Measurements from ENCODE around the gene TMPRSS11D.

TMPRSS11D gene, protein sequence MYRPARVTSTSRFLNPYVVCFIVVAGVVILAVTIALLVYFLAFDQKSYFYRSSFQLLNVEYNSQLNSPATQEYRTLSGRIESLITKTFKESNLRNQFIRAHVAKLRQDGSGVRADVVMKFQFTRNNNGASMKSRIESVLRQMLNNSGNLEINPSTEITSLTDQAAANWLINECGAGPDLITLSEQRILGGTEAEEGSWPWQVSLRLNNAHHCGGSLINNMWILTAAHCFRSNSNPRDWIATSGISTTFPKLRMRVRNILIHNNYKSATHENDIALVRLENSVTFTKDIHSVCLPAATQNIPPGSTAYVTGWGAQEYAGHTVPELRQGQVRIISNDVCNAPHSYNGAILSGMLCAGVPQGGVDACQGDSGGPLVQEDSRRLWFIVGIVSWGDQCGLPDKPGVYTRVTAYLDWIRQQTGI

DNA sequence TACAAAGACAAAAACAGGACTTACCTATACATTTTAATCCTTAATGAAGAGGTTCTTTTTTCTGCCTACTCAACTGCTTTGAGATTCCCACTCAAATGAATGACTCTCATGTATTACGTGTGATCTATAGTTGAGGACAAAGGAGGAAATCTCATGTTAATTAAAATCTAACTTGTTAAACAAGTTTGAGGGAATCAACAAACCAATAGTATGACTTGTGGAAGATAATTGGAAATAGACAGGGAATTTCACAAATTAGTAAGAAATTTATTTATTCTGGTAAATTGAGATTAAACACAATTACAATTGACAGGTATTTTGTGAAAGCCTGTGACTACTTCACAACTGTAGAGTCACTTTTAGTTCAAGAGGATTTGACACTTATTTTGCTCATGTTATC is at the start of gene TMPRSS11D:
TSS of gene TMPRSS11D (minus strand) at position 101 of the 400 bp plus-strand sequence. CDS start at position 32, 69 bp downstream.
- no peak for DNase-seq (ENCODE audit: low read depth, low spot score)

DNA sequence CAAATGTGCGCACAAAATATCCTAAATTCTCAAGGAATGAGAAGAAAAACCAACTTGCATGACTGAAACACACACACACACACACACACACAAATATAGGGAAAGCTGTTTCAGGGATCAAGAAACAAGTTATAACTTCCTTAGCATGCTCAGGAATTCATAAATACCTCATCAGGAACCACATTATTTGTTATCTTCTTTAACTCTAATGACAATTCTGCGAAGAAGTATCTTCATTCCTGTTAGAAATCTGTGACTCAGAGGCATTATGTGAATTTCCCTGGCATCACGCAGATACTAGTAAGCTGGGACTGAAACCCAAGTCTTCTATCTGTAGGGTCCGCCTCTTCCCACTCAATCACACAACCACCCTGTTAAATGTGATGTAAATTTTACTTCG is 49.2 kb upstream of the TMPRSS11D start:
- DNase-seq (ENCODE audit: low read depth, low spot score): no peak

DNA sequence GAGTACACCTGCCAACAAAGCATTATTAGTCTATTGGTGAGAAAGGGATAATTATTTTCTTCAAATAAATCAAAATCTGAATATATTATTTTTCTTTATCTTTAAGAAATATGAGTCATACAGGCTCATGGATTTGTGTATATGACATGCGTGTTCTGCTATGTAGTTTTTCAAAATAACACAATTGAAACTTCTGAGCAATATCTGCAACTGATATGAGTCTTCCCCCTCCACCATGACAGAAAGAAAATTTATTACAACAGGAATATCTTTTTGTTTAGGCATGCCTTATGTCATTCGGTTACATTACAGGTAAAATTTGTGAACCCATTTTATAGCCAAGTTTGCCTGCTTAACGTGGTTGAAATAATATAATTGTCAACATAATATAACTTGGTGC is 47.5 kb upstream of the TMPRSS11D start:
- no peak for DNase-seq (ENCODE audit: low read depth, low spot score)

DNA sequence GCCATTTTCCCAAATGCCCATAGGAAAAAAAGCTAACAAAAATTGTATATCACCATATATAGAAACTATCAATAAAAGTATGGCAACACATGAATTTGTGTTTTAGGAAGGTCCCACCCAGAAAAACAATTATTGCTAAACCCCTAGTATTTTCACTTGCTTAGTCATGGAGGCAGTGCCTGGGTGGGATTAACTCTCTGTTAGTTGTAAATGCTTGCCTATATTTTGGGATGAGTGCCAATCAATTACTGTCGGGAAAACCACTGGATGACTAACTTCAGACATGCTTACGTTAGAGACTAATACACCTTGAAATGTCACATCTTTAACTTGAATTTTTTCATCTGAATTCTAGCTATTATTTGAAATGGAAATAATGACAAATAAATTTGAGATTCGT is 45.6 kb upstream of the TMPRSS11D start:
- no peak for DNase-seq (ENCODE audit: low read depth, low spot score)

DNA sequence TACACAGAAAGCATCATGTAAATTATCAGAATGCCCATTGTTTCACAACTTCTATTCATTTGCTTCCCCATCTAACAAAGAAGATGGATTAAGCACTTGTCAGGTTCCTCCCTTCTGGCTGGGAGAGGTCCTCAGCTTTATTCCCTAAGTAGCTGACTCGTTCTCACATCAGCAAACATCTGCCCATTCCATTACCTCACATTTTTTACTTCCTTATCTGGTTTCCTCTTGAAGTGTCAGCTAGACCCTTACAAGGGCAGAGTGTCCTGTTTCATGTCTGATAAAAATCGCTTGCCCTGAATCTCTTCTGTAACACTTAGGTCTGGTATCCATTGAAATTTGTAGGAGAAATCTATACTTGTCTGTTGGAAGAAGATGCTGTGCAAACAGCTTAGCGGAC is 44.7 kb upstream of the TMPRSS11D start:
- DNase-seq (ENCODE audit: low read depth, low spot score): no peak

DNA sequence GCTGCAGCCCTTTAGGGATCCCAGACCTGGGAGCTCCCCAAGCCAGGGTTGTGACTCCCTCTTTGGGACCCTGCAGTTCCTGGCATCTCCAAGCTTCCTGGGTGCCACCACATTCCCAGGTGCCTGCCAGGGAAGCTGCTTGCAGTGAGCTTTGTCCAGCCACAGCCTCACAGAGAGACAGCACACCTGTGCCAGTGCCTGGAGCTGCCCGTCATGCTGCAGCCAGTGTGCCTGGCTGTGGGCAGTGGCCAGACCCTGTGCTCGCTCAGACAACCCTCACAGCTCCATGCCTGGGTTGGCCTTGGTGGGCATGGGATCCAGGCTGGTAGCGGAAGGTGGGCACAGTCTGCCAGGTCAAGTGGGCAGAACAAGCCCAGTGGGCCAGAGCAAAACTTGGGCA is 43.4 kb upstream of the TMPRSS11D start:
- DNase-seq (ENCODE audit: low read depth, low spot score): no peak

DNA sequence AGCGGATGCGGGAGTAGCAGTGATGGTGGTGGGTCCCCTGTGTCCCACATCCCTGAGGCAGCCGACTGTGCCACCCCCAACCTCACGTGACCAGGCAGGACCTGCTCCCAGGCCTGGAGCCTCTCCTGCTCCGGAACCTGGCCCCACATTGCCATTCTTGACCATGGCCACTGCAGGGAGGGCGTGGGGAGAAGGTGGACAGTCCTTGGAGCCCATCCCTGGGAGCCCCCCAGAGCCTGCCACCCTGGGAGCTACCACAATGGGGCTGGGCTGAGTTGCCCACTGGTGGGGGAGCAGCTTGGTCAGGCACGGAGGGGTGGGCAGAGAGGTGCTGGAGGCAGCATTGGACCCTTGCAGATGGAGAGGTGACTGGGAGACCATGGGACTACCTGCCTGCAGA is 42.7 kb upstream of the TMPRSS11D start:
- DNase-seq (ENCODE audit: low read depth, low spot score): no peak

DNA sequence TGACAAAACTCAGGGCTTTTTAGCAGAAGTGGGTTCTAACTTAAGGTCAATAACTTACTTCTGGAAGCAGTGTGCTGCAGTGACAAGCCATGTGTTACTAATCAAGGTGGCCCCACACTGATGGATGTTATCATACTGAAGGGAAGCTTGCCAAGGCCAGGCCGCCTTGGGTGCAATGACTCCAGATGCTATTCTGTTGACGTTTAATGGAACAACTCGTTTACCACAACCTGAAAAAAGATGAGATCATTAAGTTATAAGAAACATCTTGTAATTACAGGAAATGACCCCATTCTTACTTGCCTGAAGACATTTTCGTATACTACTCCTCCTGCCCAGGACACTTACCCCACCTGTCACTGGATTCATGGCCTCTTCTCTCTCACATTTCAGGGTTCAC is 38.9 kb upstream of the TMPRSS11D start:
- DNase-seq (ENCODE audit: low read depth, low spot score): no peak

DNA sequence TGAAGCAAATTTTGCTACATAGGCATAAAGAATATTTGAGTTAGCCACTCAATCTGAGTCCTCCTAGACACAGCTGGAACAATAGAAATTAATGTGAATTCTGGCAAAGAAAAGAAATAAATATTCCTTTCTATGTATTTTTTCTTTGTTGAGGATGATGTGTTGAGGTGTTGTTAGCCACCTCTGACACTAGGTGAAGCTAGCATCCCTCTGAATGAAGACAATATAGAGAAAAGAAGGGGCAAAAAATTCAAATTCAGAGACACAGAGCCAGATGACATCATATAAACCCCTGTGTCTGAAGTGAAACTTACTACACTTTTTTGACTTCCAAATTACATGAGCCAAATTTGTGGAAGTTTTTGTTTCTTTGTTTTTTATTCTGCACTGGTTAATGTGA is 34.6 kb upstream of the TMPRSS11D start:
- no peak for DNase-seq (ENCODE audit: low read depth, low spot score)

DNA sequence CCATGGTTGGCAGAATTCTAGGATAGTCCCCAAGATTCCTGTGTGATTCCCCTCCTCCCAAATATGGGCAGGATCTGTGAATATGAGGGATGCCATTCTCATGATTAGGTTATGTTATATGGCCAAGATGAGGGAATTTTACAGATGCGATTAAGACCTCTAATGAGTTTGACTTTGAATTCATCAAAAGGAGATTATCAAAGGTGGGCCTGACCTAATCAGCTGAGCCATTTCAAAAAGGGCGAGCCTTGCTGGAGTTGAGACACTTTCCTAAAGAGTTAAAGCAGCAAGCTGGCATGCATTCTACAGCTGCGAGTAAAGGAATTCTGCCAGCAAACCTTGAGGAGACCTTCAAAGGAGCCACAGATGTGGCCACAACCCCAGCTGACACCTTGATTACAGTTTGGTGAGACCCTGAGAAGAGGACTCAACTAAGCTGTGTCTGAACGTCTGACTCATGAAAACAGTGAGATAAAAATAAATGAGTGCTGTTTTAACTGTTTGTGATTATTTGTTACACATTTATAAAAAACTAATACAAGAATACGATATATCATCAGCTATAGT is 31.7 kb upstream of the TMPRSS11D start:
- DNase-seq (ENCODE audit: low read depth, low spot score): no peak

DNA sequence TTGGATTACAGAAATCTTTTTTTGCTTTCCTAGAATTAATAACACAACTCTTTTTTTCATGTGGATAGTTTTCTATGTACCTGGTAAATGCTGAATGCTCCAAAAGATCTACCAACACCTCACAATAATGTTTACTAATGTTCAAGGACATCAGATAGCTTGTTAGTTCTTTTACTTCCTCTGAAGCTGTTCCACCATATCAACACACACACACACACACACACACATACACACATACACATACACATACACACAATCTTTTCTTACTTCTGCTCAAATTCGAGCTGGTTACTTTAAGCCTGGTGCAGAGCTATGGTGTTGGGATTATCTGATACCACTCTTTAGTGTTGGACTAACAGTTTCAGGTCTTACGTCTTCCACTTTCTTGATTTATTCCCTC is 28.3 kb upstream of the TMPRSS11D start:
- DNase-seq (ENCODE audit: low read depth, low spot score): no peak

DNA sequence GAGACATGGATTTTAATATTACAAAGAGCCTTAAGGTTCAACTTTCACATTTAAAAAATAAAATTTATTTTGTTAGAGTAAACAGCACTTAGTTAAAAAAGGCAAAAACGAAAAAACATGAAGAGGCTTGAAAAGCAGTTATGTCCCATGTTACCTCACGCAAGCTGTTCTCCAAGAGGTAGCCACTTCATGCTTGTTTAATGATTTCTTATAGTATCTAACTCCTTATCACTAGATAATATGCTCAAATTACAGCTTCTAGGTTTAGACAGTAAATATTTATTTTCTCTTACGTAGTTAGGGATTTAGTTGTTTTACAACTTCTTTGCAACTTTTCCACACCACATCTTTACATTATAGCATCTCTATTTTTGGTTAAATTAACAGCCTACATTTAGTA is 27.8 kb upstream of the TMPRSS11D start:
- no peak for DNase-seq (ENCODE audit: low read depth, low spot score)

DNA sequence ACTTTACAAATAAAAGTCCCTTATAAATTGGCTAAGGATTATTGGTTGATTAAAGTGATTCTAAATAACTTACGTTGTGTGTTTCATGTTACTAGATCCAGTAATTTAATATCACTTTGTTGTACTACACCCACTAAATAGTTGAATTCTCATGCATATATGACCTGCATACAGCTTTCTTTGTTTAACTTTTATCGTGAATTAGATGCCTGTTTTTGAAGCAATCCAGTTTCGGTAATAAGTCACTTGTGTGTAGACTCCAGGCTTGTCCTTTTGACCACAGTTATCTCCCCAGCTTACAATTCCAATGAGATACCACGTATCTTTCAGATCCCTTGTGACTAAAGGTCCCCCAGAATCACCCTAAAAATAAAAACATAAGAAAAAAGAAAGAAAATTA is 27.3 kb upstream of the TMPRSS11D start:
- no peak for DNase-seq (ENCODE audit: low read depth, low spot score)

DNA sequence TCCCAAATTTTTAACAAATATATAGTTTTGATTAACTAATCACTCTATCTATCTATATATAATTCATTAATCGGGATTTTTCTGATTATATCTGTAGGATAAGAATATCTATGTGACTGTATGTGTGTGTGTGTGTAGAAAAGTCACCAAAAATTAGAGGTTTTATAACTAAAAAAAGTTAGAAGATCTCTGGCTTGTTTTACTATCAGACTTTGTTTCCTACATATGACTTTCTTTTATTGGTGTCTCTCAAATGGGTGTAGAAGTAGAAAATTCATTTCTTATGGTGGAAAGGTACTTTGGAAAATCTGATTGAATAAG is 26.7 kb upstream of the TMPRSS11D start:
- no peak for DNase-seq (ENCODE audit: low read depth, low spot score)

DNA sequence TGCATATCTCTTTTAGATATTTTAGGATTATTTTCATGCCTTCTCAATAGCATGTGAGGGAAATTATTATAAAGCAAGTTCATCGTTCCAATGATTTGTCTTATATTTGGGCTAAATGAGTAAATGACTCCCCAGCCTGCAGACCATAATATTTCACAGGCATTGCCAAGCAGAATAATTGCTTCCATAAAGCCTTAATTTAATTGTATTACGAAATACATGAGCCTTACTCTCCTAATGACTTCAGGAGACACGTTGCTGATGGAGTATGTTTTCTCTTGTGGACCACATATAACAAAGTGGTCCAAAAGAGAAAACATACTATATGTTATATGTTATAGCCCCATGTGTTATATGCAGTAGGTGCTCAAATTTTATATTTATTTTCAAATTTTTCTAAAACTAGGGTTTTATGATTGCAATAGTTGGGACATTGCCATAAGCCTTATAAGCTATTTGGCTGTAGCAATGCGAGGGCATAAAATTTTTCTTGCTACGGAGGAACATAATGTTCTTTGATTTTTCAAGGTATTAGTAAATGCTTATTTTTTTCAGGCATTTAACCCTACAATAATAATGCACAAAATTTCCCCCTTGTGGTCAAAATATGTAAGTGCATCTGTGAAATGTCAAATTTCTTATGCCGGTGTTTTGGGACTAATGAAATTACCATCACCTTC is 26.2 kb upstream of the TMPRSS11D start:
- no peak for DNase-seq (ENCODE audit: low read depth, low spot score)

DNA sequence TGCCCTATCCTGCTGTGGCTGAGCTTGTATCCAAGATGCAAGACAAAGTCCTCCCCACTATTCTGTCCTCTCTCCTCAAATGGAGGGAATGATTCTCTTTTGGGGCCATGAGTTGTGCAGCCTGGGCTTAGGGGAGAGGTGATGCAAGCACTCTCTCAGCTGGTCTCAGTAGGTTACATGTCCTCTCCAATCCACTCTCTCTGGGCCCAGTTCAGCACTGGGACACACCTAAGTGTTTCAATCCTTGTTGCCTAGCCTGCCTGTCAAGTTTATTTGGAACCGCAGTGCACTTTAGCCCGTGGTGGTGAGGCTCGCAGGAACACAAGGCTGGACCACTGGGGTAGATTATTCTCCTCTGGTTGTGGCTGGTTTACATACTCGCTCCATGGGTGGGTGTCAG is 23.8 kb upstream of the TMPRSS11D start:
- DNase-seq (ENCODE audit: low read depth, low spot score): no peak

DNA sequence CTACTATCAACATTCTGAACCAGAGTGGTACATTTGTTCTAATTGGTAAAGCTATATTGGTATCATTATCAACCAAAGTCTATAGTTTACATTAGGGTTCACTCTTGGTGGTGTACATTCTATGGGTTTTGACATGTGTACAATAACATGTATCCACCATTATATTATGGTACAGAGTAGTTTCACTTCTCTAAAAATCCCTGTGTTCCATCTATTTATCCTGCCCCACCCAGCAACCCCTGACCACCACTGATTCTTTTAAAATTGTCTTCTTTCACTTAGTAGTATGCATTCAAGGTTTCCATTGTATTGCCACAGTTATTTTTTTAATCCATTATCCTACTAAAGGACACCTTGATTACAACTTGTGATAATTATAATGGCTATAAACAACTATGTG is 15.3 kb upstream of the TMPRSS11D start:
- no peak for DNase-seq (ENCODE audit: low read depth, low spot score)

DNA sequence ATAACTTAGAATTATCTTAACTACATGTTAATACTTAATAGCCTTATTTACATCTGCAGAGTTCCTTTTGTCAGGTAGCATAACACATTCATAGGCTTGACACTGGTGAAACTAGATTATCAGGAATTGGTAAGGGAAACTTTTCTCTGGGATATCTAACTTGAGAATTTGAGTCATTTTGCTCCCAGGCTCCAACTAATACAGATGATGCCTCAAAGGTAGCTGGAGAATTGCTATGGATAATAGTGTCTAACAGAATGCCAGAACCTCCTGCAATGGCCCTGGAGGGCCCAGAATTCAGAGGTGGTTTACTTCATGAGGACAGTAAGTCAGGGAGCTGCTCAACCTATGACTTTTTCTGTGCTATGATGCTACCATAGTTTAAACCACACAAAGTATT is 13.9 kb upstream of the TMPRSS11D start:
- DNase-seq (ENCODE audit: low read depth, low spot score): no peak

DNA sequence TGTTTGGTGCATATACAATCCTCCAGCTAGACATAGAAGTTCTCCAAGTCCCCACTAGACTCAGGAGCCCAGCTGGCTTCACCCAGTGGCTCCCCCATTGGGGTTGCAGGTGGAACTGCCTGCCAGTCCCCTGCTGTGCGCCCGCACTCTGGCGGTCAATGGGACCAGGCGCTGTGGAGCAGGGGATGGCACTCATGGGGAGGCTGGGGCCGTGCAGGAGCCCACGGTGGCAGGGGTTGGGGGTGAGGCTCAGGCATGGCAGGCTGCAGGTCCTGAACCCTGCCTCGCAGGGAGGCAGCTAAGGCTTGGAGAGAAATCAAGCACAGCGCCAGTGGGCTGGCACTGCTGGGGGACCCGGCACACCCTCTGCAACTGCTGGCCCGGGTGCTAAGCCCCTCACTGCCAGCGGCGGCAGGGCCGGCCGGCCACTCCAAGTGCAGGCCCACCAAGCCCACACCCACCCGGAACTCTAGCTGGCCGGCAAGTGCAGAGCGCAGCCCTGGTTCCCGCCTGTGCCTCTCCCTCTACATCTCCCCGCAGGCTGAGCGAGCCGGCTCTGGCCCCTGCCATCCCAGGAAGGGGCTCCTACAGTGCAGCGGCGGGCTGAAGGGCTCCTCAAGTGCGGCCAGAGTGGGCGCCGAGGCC is 12.7 kb upstream of the TMPRSS11D start:
- no peak for DNase-seq (ENCODE audit: low read depth, low spot score)

DNA sequence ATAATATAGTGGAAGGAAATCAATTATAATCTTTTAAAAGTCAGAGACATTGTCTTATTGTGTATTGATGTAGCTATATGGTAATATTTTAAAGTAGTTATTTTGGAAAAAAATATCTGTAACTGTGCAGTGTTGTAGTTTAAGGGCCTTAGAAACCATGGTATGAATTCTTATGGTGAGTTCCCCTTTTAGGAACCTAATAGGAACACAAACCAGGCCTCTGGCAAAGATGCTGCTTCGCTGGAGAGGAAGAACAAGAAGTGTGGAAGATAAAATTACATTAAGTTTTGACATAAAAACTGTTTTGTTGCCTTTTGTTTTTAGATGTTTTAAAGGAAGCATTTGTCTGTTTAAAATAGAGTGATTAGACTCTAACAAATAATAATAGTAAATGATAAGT is 10.9 kb upstream of the TMPRSS11D start:
- DNase-seq (ENCODE audit: low read depth, low spot score): no peak

DNA sequence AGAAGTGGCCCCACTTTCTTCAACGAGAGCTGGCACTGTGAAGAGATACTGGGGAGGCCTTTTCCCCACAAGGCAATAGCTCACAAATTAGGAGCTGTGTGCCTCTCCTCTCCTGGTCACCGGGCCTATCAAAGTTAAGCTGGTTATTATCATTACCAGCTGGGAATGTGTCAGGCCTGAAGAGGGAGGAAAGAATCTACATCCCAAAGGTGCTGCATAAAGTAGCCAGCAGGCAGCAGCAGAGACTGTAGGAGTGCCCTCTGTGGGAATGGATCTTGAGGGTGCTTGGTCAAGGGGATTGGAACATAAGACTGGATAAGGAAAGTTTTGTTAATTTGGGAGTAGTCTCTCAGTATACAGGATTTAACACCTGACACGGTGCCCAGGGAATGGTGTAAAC is 9.1 kb upstream of the TMPRSS11D start:
- DNase-seq (ENCODE audit: low read depth, low spot score): peak; percentile 33

DNA sequence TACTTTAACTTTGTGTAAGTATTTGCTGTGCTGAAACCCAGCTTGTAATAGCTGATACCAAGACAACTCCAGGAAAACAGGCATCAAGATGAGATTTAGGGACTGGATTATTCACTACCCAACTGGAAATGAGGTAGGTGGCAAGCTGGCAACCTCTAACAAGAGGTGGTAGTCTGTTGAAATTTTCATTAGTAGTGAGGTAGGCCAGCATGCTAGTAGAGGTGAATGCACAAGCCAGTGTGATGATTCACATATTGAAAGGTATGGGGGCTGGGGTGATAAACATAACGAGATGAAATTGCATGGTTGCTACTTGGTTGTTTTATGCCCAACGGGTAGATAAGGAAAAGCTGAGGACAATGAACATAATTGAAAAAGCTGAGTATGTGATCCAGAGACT is 8.5 kb upstream of the TMPRSS11D start:
- no peak for DNase-seq (ENCODE audit: low read depth, low spot score)

DNA sequence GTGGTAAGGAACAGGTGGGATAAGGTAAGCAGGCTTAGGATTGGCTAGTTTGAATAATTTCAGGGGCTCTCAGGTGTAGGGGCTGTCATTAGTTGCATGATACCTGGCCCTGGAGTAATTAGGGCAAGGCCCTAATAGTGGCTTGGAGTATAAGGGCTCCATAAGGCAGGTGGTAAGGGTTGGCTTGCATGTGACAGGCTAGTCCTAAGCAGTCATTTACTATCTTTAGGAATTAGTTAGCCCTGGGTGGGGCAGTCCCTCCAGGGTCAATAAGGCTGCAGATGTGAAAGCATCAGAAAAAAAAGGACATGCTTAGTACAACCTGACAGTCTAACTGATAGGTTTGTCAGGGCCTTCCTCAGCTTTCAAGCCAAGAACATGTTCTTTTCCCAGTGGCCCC is 7.8 kb upstream of the TMPRSS11D start:
- DNase-seq (ENCODE audit: low read depth, low spot score): no peak
